HCT116 (cell line): Measurements from ENCODE around the gene IPP. TPM values are rescaled to one million over a fixed set of nuclear protein-coding genes. Genes with fewer than 3 reads are reported as not detected.
"Not testable (repeated sequence)": the region's sequence is repeated elsewhere in the genome, so short reads cannot be mapped to it uniquely, and the experiment has no call there.

Experiments
- ATAC-seq: fragments of 200-7000 bp; cut with Tn5 transposase; 2 replicates; pipeline ENCODE4 v1.9.1; 2020; ENCODE audit warnings: mild to moderate bottlenecking, moderate library complexity
- BruUV-seq: library from RNA; stranded (reverse); fragments of 400-500 nt; replicated peaks from 2 replicates; lab custom pipeline; 2021; lab: Mats Ljungman, UMichigan
- CTCF ChIA-PET: fragments of 300-600 bp; sonication (Branson Sonifier 250); formaldehyde crosslinking; loops from one replicate; lab custom pipeline; 2021; ENCODE audit warnings: antibody characterized with exemption; lab: Charles Lee
- POLR2A ChIA-PET: fragments of 300-600, 350-600 bp; sonication (Branson Sonifier 250); formaldehyde crosslinking; loops from one replicate; lab custom pipeline; 2021; ENCODE audit warnings: antibody characterized with exemption; lab: Charles Lee
- RAD21 ChIA-PET, 2 experiments: fragments of 300-600 bp; sonication (Branson Sonifier 250); formaldehyde crosslinking; loops; one replicate each; lab custom pipeline; 2023; ENCODE audit warnings: low total read pairs in 2 of 2; ENCODE audit not compliant: uncharacterized antibody in 2 of 2, unreplicated experiment in 2 of 2, low non-redundant PET in 1 of 2; lab: Charles Lee
- DNase-seq: peaks from one replicate; pipeline ENCODE4 v3.0.0-alpha.2; 2010; ENCODE audit warnings: low read depth, low spot score
- H2AFZ ChIP-seq: fragments of 200-600 bp; shearing (Covaris generic), sonication (generic); 2 replicates; pipeline ENCODE4 v1.6.1; 2017; ENCODE audit warnings: low read depth, mixed run types, mixed read lengths, antibody characterized with exemption, low read length; ENCODE audit not compliant: poor library complexity, severe bottlenecking
- H3K27ac ChIP-seq: 2 replicates; pipeline ENCODE4 v1.5.1; 2012; ENCODE audit warnings: low read depth, low read length
- H3K27me3 ChIP-seq: fragments of 200-600 bp; sonication (generic); 2 replicates; pipeline ENCODE4 v1.6.1; 2016; ENCODE audit warnings: mixed run types, low read length, mixed read lengths; ENCODE audit not compliant: insufficient read depth
- H3K36me3 ChIP-seq, 2 experiments: fragments of 200-500 bp in 1 of 2; fragments of 200-600 bp in 1 of 2; sonication (Bioruptor generic) in 1 of 2; sonication (generic) in 1 of 2; 2 replicates each; pipeline versions ENCODE4 v1.5.1 to v1.6.1; 2014 to 2016; ENCODE audit warnings: low read length in 2 of 2, inconsistent platforms in 1 of 2, mixed read lengths in 1 of 2, mixed run types in 1 of 2; ENCODE audit not compliant: insufficient read depth in 2 of 2, control insufficient read depth in 1 of 2
- H3K4me1 ChIP-seq, 2 experiments: fragments of 200-600 bp in 1 of 2; sonication (generic) in 1 of 2; 2 replicates each; pipeline versions ENCODE4 v1.5.1 to v1.6.1; 2012 to 2017; ENCODE audit warnings: low read length in 2 of 2, inconsistent platforms in 1 of 2, mild to moderate bottlenecking in 1 of 2, mixed read lengths in 1 of 2, mixed run types in 1 of 2, moderate library complexity in 1 of 2; ENCODE audit not compliant: insufficient read depth in 2 of 2, control insufficient read depth in 1 of 2
- H3K4me2 ChIP-seq: fragments of 200-600 bp; sonication (generic); 2 replicates; pipeline ENCODE4 v1.6.1; 2017; ENCODE audit warnings: mixed run types, low read length, mixed read lengths
- H3K4me3 ChIP-seq, 2 experiments: fragments of 200-600 bp in 1 of 2; sonication (generic) in 1 of 2; replicated peaks in 1 of 2; 2 replicates each; pipeline ENCODE4 v1.5.1; 2011 to 2016; ENCODE audit warnings: low read length in 2 of 2, control low read depth in 1 of 2, low read depth in 1 of 2, mild to moderate bottlenecking in 1 of 2, mixed read lengths in 1 of 2, mixed run types in 1 of 2
- H3K79me2 ChIP-seq: fragments of 200-600 bp; sonication (generic); 2 replicates; pipeline ENCODE4 v1.6.1; 2017; ENCODE audit warnings: mild to moderate bottlenecking, mixed run types, low read length, moderate library complexity, mixed read lengths; ENCODE audit not compliant: insufficient read depth
- H3K9ac ChIP-seq: fragments of 200-600 bp; sonication (generic); 2 replicates; pipeline ENCODE4 v1.6.1; 2016; ENCODE audit warnings: low read length, mixed read lengths
- H3K9me2 ChIP-seq: fragments of 200-600 bp; sonication (generic), shearing (Covaris generic); 2 replicates; pipeline ENCODE4 v1.6.1; 2017; ENCODE audit warnings: mixed run types, mild to moderate bottlenecking, moderate library complexity; ENCODE audit not compliant: insufficient read depth
- H3K9me3 ChIP-seq, 2 experiments: fragments of 200-500 bp in 1 of 2; fragments of 200-600 bp in 1 of 2; sonication (Bioruptor generic) in 1 of 2; sonication (generic) in 1 of 2; 2 replicates each; pipeline ENCODE4 v1.6.1; 2014 to 2017; ENCODE audit warnings: low read length in 2 of 2, mixed read lengths in 2 of 2, inconsistent platforms in 1 of 2, low read depth in 1 of 2, mild to moderate bottlenecking in 1 of 2, mixed run types in 1 of 2, moderate library complexity in 1 of 2; ENCODE audit not compliant: control insufficient read depth in 1 of 2, insufficient read depth in 1 of 2
- H4K20me1 ChIP-seq: fragments of 200-600 bp; sonication (generic), shearing (Covaris generic); 2 replicates; pipeline ENCODE4 v1.6.1; 2017; ENCODE audit warnings: mixed run types, mild to moderate bottlenecking, moderate library complexity; ENCODE audit not compliant: insufficient read depth
- CBX3 ChIP-seq: IDR thresholded peaks from 2 replicates; pipeline ENCODE4 v1.6.1; 2012; ENCODE audit warnings: low read depth
- CEBPB ChIP-seq: IDR thresholded peaks from 2 replicates; pipeline ENCODE4 v1.6.1; 2012; ENCODE audit warnings: low read depth
- EGR1 ChIP-seq: IDR thresholded peaks from 2 replicates; pipeline ENCODE4 v1.6.1; 2012; ENCODE audit warnings: low read depth
- EZH2 ChIP-seq: fragments of 200-600 bp; sonication (generic); IDR thresholded peaks from 2 replicates; pipeline ENCODE4 v1.6.1; 2017; ENCODE audit warnings: antibody characterized with exemption, mixed run types
- EZH2phosphoT487 ChIP-seq: fragments of 200-600 bp; IDR thresholded peaks from 2 replicates; pipeline ENCODE4 v1.6.1; 2018; ENCODE audit warnings: antibody characterized with exemption, borderline replicate concordance
- FOSL1 ChIP-seq: IDR thresholded peaks from 2 replicates; pipeline ENCODE4 v1.6.1; 2012; ENCODE audit warnings: low read depth
- JUND ChIP-seq: IDR thresholded peaks from 2 replicates; pipeline ENCODE4 v1.6.1; 2012
- POLR2A ChIP-seq: IDR thresholded peaks from 2 replicates; pipeline ENCODE4 v1.7.0; 2011; ENCODE audit warnings: borderline replicate concordance; ENCODE audit not compliant: insufficient read depth, insufficient read length; ENCODE audit errors: extremely low read depth
- POLR2AphosphoS5 ChIP-seq: IDR thresholded peaks from 2 replicates; pipeline ENCODE4 v1.6.1; 2011; ENCODE audit warnings: mild to moderate bottlenecking, low read depth, low read length, moderate library complexity
- ZFX ChIP-seq: fragments of 450-650 bp; IDR thresholded peaks from 2 replicates; pipeline ENCODE4 v1.6.1; 2017
- ZNF274 ChIP-seq: fragments of 200-500 bp; sonication (Bioruptor generic); IDR thresholded peaks from 2 replicates; pipeline ENCODE4 v1.6.1; 2014; ENCODE audit warnings: mild to moderate bottlenecking, low read depth, low read length, inconsistent platforms
- intact Hi-C: fragments of 100-400 bp; cut with micrococcal nuclease; formaldehyde crosslinking; loops from 2 replicates; pipeline ENCODE4 v1.10.0; 2022
- total RNA-seq: library from RNA; stranded (reverse); gene quantifications from one replicate; pipeline ENCODE4 v1.2.1, GENCODE V29; 2021; ENCODE audit not compliant: unreplicated experiment
- TF ChIP-seq, protein P1 (sequence below): IDR thresholded peaks from 2 replicates; pipeline ENCODE4 v1.6.1; 2012

IPP gene
- total RNA-seq, 1 experiment from 2014 or later: 13.8 TPM

- no peaks in the 10 kb centered on the region for H3K9me3 ChIP-seq
- H3K9me2 ChIP-seq: no peaks in the 10 kb centered on the region
- H3K4me1 ChIP-seq: no peaks in the 10 kb centered on the region; a peak in 2 of 4 replicates
- no peaks in the 10 kb centered on the region for H3K36me3 ChIP-seq
- RAD21 ChIA-PET: no interaction called here
- intact Hi-C loops: no loop called here
- H3K9ac ChIP-seq: no peak overlapping the region
- ATAC-seq (no peak), DNase-seq (no peak)
- TF ChIP-seq CBX3 (no peak), EZH2phosphoT487 (no peak), POLR2AphosphoS5 (no peak), EGR1 (no peak), ZFX (no peak), POLR2A (no peak), EZH2 (no peak), FOSL1 (no peak)
- TF ChIP-seq, protein P1, sequence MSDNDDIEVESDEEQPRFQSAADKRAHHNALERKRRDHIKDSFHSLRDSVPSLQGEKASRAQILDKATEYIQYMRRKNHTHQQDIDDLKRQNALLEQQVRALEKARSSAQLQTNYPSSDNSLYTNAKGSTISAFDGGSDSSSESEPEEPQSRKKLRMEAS: no peak
- no peak overlapping the region for H3K27ac ChIP-seq
- H3K27me3 ChIP-seq: no peaks in the 10 kb centered on the region
- POLR2A ChIA-PET: no interaction called here
- no peaks in the 10 kb centered on the region for H3K79me2 ChIP-seq
- H2AFZ ChIP-seq: no peak overlapping the region
- no TSS peak for BruUV-seq
- H4K20me1 ChIP-seq: no peaks in the 10 kb centered on the region
- H3K4me2 ChIP-seq: no peak overlapping the region
- CTCF ChIA-PET: no interaction called here
- no peak overlapping the region for H3K4me3 ChIP-seq
These were observed 29.2 kb downstream of the IPP start for GRCh38 chr1:45721207-45721606.

DNA sequence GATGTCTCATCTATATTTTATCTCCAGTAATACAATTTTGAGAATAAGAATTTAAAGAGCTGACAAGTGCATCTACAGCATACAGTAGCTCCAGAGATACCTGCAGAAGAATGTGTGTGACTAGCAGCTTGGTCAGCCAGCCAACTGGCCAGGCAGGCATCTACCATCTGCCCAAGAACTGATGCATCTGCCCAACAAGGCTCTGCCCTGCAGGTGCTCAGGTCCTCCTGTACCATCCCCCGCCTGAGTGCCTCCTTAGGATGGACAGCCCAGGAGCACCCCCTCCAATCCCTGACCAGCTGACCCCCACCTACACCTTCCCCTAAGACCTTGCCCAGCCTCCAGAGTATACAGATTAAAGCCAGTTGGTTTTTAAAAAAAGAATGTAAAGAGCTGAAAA lies 32.2 kb downstream of the IPP start:
- ChIA-PET POLR2A (no interaction called here), RAD21 (no interaction called here)
- H3K4me3 ChIP-seq: no peak overlapping the region

GRCh38 chr1:45717386-45717785 lies 33.1 kb downstream of the IPP start:
- H3K4me3 ChIP-seq, ATAC-seq, CTCF ChIA-PET, BruUV-seq, DNase-seq, H3K27ac ChIP-seq, H3K9ac ChIP-seq, H2AFZ ChIP-seq, H3K4me1 ChIP-seq, intact Hi-C loops, H3K4me2 ChIP-seq, POLR2A ChIA-PET, H3K79me2 ChIP-seq, H3K36me3 ChIP-seq, H3K27me3 ChIP-seq, H3K9me2 ChIP-seq, H3K9me3 ChIP-seq, H4K20me1 ChIP-seq: not testable (repeated sequence)
- RAD21 ChIA-PET: interaction anchor here in 1 of 2 experiments (0.6 kb wide), 1 partner anchor 85 kb away, joined by 3 read pairs; no protein-coding TSS in a partner anchor

More for the DNA sequence above, 32.2 kb downstream of the IPP start:
- TF ChIP-seq EZH2 (no peak), ZNF274 (no peak), CEBPB (no peak), JUND (no peak)
- H3K9ac ChIP-seq: no peak overlapping the region
- no TSS peak for BruUV-seq
- no peaks in the 10 kb centered on the region for H4K20me1 ChIP-seq
- H3K27ac ChIP-seq: no peak overlapping the region
- H3K4me2 ChIP-seq: no peak overlapping the region
- no peaks in the 10 kb centered on the region; a peak in 2 of 4 replicates for H3K4me1 ChIP-seq
- CTCF ChIA-PET: no interaction called here
- H3K9me3 ChIP-seq: no peaks in the 10 kb centered on the region
- intact Hi-C loops: no loop called here
- no peaks in the 10 kb centered on the region for H3K27me3 ChIP-seq
- no peaks in the 10 kb centered on the region for H3K36me3 ChIP-seq
- ATAC-seq (no peak), DNase-seq (no peak)
- no peaks in the 10 kb centered on the region for H3K9me2 ChIP-seq
- H3K79me2 ChIP-seq: no peaks in the 10 kb centered on the region
- H2AFZ ChIP-seq: no peak overlapping the region
